Measurements from ENCODE around the gene RAD51B.

RAD51B gene

DNA sequence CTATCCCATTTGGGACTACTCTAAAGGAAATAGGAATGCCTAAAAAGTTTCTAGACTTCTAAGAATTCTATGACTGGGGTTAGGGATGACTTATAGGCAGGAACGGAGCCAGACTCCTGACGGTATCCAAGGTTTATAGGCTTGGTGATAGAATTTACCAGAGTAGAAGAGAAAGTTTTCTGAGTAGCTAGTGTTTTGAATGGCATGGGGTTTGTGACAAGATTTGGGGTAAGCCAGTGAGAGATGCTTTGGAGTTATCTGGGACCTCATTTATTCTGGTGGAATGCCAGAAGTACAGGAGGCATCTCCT, 444.6 kb downstream of the RAD51B start:
- H3K9ac ChIP-seq (ENCODE audit: insufficient read length): no peak overlapping the region
- peak overlapping the region; percentile 91 for H3K27ac ChIP-seq
- H3K36me3 ChIP-seq (ENCODE audit: insufficient read depth, low read length): no peaks in the 10 kb centered on the region
- no peak for TF ChIP-seq FOXP2 (optimal IDR thresholded peaks at IDR 0.05; ENCODE audit: control extremely low read depth, extremely low read length, insufficient read depth)
- TF ChIP-seq POLR2AphosphoS5 (IDR thresholded peaks at IDR 0.05; ENCODE audit: borderline replicate concordance, low read depth, low read length): no peak
- no peak for TF ChIP-seq EZH2 (IDR thresholded peaks at IDR 0.05)
- H3K9me3 ChIP-seq (ENCODE audit: low read depth, low read length): no peaks in the 10 kb centered on the region
- peak overlapping the region; percentile 65 for H3K4me3 ChIP-seq
- no peak for DNase-seq (ENCODE audit: low read depth, low spot score)

DNA sequence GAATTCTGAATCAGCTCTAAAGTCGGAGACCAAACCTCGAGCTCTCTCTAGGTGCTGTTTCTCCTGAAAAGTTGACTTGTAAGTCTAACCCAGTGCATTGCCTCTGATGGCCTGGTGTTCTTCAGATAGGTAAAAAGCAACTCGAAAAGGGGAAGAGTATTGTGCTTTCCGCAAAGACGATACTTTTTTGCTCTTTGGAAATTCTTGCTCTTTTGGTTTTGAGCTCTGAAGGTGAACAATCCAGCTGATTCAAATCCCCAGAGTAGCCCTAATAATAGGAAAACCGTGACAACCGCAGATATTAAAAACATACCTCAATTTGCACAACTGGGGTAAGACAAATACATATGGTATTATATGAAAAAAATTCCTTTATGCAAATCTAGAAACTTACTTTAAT, 447.4 kb downstream of the RAD51B start:
- H3K9me3 ChIP-seq (ENCODE audit: low read depth, low read length): no peaks in the 10 kb centered on the region
- no peaks in the 10 kb centered on the region for H3K36me3 ChIP-seq (ENCODE audit: insufficient read depth, low read length)
- no peak overlapping the region for H3K4me3 ChIP-seq
- TF ChIP-seq EZH2 (IDR thresholded peaks at IDR 0.05) (no peak), POLR2AphosphoS5 (IDR thresholded peaks at IDR 0.05; ENCODE audit: borderline replicate concordance, low read depth, low read length) (no peak), FOXP2 (optimal IDR thresholded peaks at IDR 0.05; ENCODE audit: control extremely low read depth, extremely low read length, insufficient read depth) (no peak)
- DNase-seq (ENCODE audit: low read depth, low spot score): no peak
- no peak overlapping the region for H3K27ac ChIP-seq
- no peak overlapping the region for H3K9ac ChIP-seq (ENCODE audit: insufficient read length)

DNA sequence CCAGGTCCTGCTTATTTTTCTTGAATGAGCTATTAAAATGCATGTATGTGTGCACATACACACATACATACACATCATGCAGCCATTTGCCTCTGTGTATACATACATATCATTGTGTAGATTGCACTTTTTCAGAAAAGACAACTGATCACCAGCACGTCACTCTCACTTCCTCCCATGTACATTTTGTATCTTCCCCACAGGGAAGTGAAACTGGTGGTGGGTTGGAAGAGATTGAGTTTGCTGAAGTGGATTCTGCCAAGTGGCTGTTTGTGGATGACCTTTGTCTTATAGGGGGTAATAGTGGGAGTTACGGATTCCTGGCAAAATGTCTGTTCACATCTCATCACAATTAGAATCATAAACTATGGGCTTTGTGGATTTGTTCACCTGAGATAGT, 448.6 kb downstream of the RAD51B start:
- no peak for TF ChIP-seq FOXP2 (optimal IDR thresholded peaks at IDR 0.05; ENCODE audit: control extremely low read depth, extremely low read length, insufficient read depth)
- no peak for TF ChIP-seq POLR2AphosphoS5 (IDR thresholded peaks at IDR 0.05; ENCODE audit: borderline replicate concordance, low read depth, low read length)
- no peak for TF ChIP-seq EZH2 (IDR thresholded peaks at IDR 0.05)
- Histone ChIP-seq H3K9ac (ENCODE audit: insufficient read length) (no peak overlapping the region), H3K4me3 (no peak overlapping the region), H3K36me3 (ENCODE audit: insufficient read depth, low read length) (no peaks in the 10 kb centered on the region), H3K27ac (peak overlapping the region; percentile 80), H3K9me3 (ENCODE audit: low read depth, low read length) (no peaks in the 10 kb centered on the region)
- DNase-seq (ENCODE audit: low read depth, low spot score): no peak

DNA sequence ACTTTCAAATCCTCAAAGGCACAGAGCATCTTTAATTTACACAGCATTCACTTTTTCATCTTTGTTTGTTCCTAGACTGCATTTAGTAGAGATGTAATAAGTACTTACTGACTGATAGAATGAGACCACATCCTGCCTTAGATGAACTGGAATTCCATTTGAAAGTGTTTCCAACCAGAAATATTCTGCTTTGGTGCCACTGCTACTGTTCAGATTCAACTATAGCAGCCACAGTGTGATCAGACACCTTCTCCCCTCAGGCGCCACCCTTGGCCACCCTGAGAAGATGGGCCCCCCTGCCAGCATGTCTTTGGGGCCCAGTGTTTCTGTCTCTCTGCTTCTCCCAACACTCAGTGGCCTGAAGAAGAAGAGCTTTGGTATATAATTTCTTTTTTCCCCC, 449.1 kb downstream of the RAD51B start:
- H3K9ac ChIP-seq (ENCODE audit: insufficient read length): no peak overlapping the region
- TF ChIP-seq FOXP2 (optimal IDR thresholded peaks at IDR 0.05; ENCODE audit: control extremely low read depth, extremely low read length, insufficient read depth): peak; percentile 32
- TF ChIP-seq POLR2AphosphoS5 (IDR thresholded peaks at IDR 0.05; ENCODE audit: borderline replicate concordance, low read depth, low read length): no peak
- no peak for TF ChIP-seq EZH2 (IDR thresholded peaks at IDR 0.05)
- no peak for DNase-seq (ENCODE audit: low read depth, low spot score)
- H3K9me3 ChIP-seq (ENCODE audit: low read depth, low read length): no peaks in the 10 kb centered on the region
- no peaks in the 10 kb centered on the region for H3K36me3 ChIP-seq (ENCODE audit: insufficient read depth, low read length)
- peak overlapping the region; percentile 80 for H3K27ac ChIP-seq
- peak overlapping the region; percentile 5; the same call in 1 of the 2 replicates for H3K4me3 ChIP-seq

DNA sequence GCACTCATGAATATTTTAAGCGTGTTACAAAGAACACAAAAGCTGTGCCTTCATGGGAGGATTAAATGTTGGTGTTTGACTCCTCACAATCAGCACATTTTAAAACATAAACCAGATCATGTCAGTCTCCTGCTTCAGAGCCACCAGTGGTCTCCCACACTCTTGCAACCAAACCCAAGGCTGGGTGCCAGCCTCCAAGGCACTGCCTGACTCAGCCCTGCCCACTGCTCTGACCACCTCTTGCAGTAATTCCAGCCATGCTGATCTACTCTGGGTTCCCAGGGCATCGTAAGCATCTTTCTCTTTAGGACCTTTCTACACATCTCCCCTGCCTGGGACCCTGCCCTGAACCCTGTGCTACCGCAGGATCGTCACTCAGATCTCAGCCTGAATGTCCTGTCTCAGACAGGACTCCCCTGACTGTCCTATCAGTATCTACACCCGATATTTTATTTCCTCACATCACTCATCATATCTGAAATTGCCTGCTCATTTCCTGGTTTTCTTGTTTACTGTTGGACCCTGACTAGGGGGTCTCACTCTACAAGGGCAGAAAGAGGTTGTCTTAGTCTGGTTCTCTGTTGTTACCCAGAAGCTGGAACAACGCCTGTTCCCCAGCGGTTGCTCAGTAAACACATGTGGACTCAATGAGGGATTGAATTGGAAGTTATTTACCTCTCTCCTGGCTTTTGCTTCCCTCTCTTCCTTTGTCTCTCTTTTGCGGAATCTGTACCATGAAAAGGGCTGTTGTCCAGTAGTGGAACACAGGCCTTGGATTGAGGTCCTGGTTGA, 449.8 kb downstream of the RAD51B start:
- H3K27ac ChIP-seq: peak overlapping the region; percentile 80
- no peak for DNase-seq (ENCODE audit: low read depth, low spot score)
- TF ChIP-seq EZH2 (IDR thresholded peaks at IDR 0.05): no peak
- TF ChIP-seq FOXP2 (optimal IDR thresholded peaks at IDR 0.05; ENCODE audit: control extremely low read depth, extremely low read length, insufficient read depth): no peak
- TF ChIP-seq POLR2AphosphoS5 (IDR thresholded peaks at IDR 0.05; ENCODE audit: borderline replicate concordance, low read depth, low read length): no peak

DNA sequence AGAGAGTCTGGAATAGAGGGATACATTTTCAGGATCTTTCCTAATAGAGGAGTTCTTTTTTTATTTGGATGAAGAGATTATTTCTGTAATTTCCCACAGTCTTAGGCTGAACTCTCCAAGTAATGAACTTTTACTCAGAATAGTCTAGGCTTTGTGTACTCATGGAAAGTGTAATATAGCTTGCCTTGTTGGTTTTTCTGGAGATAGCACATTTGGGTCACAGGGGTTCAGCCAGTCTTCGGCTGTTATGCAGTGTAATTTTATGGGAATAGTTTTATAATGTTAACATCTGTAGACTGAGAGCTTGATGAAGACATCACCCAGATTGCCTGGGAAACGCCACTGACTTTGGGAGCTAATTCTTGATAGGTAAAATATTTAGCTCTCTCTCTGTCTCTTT, 450.8 kb downstream of the RAD51B start:
- no peak for TF ChIP-seq FOXP2 (optimal IDR thresholded peaks at IDR 0.05; ENCODE audit: control extremely low read depth, extremely low read length, insufficient read depth)
- no peak for TF ChIP-seq POLR2AphosphoS5 (IDR thresholded peaks at IDR 0.05; ENCODE audit: borderline replicate concordance, low read depth, low read length)
- no peak for TF ChIP-seq EZH2 (IDR thresholded peaks at IDR 0.05)
- Histone ChIP-seq H3K27ac (no peak overlapping the region), H3K36me3 (ENCODE audit: insufficient read depth, low read length) (no peaks in the 10 kb centered on the region), H3K9ac (ENCODE audit: insufficient read length) (no peak overlapping the region), H3K9me3 (ENCODE audit: low read depth, low read length) (no peaks in the 10 kb centered on the region), H3K4me3 (no peak overlapping the region)
- no peak for DNase-seq (ENCODE audit: low read depth, low spot score)

More for the DNA sequence above, 449.8 kb downstream of the RAD51B start:
- no peak overlapping the region for H3K9ac ChIP-seq (ENCODE audit: insufficient read length)
- no peaks in the 10 kb centered on the region for H3K9me3 ChIP-seq (ENCODE audit: low read depth, low read length)
- no peaks in the 10 kb centered on the region for H3K36me3 ChIP-seq (ENCODE audit: insufficient read depth, low read length)
- peak overlapping the region; percentile 5; the same call in 1 of the 2 replicates for H3K4me3 ChIP-seq

DNA sequence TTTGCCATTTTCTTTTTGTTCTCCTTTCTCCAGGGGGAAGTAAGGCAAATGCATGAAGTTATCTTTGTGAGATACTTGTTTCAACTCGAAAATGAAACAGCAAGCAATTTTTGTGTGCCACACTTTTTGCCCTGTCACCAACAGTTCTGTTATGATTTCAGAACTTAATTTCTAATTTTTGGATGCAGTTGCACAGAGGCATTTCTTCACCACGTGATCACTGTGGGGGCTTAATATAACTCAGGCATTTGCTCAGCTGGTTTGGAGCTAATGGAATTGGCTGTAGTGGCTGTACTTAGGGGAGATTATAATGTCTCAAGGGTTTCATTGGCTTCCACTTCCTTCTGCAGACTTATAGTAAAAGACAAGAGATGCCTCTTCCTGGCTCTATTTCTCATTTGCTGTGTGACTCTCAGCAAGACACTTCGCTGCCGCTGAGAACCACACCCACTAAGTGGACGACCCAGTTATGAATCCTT, 452.4 kb downstream of the RAD51B start:
- no peak for TF ChIP-seq POLR2AphosphoS5 (IDR thresholded peaks at IDR 0.05; ENCODE audit: borderline replicate concordance, low read depth, low read length)
- TF ChIP-seq EZH2 (IDR thresholded peaks at IDR 0.05): no peak
- no peak for TF ChIP-seq FOXP2 (optimal IDR thresholded peaks at IDR 0.05; ENCODE audit: control extremely low read depth, extremely low read length, insufficient read depth)
- no peak overlapping the region for H3K9ac ChIP-seq (ENCODE audit: insufficient read length)
- H3K9me3 ChIP-seq (ENCODE audit: low read depth, low read length): no peaks in the 10 kb centered on the region
- H3K27ac ChIP-seq: no peak overlapping the region
- DNase-seq (ENCODE audit: low read depth, low spot score): no peak
- no peak overlapping the region for H3K4me3 ChIP-seq
- no peaks in the 10 kb centered on the region for H3K36me3 ChIP-seq (ENCODE audit: insufficient read depth, low read length)

DNA sequence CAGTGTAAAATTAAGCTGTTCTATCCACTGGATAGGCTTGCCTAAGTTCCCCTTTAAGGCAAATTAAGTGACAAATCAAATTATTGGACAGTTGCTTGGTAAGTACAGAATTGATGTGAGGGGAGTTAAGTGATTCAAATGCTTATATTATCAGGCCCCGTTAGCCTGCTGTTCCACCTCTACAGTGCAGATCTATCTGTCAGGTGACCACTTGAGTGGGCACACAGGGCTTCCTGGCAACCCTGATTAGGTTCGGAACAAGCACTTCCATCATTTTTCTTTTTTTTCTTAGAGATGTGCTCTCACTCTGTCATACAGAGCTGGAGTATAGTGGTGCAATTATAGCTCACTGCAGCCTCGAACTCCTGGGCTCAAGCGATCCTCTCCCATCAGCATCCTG, 453.8 kb downstream of the RAD51B start:
- H3K4me3 ChIP-seq: no peak overlapping the region
- TF ChIP-seq FOXP2 (optimal IDR thresholded peaks at IDR 0.05; ENCODE audit: control extremely low read depth, extremely low read length, insufficient read depth) (no peak), EZH2 (IDR thresholded peaks at IDR 0.05) (no peak), POLR2AphosphoS5 (IDR thresholded peaks at IDR 0.05; ENCODE audit: borderline replicate concordance, low read depth, low read length) (no peak)
- no peaks in the 10 kb centered on the region for H3K36me3 ChIP-seq (ENCODE audit: insufficient read depth, low read length)
- H3K9ac ChIP-seq (ENCODE audit: insufficient read length): no peak overlapping the region
- no peak for DNase-seq (ENCODE audit: low read depth, low spot score)
- no peak overlapping the region for H3K27ac ChIP-seq
- H3K9me3 ChIP-seq (ENCODE audit: low read depth, low read length): no peaks in the 10 kb centered on the region
